ENCODE results near the gene PPM1A. TPM values are rescaled to one million over a fixed set of nuclear protein-coding genes. Genes with fewer than 3 reads are reported as not detected.

PPM1A gene
- total RNA-seq, 1 experiment from 2014 or later: 28.1 TPM

GRCh38 chr14:60278350-60278749 lies 29.3 kb downstream of the PPM1A start:
- no peak for ATAC-seq

GRCh38 chr14:60287452-60287851 lies 38.4 kb downstream of the PPM1A start:
- intact Hi-C loops (cut with micrococcal nuclease; ENCODE audit: unreplicated experiment): no loop called here
- ChIA-PET CTCF (no interaction called here), POLR2A (interaction anchor here (0.6 kb wide), 1 partner anchor 26 kb away, joined by 3 read pairs; no protein-coding TSS in a partner anchor)
- no peak for ATAC-seq
- no peaks in the 10 kb centered on the region for H3K9me3 ChIP-seq (ENCODE audit: control insufficient read depth, insufficient read depth, low read depth, low read length)
- no peak for TF ChIP-seq REST (IDR thresholded peaks at IDR 0.05; ENCODE audit: insufficient read depth in 1 of 2, low read depth in 2 of 2, low read length in 1 of 2)
- TF ChIP-seq CTCF (IDR thresholded peaks at IDR 0.05): no peak
- no peak for TF ChIP-seq TCF7L2 (IDR thresholded peaks at IDR 0.05; ENCODE audit: low read depth, low read length)
- no peak for TF ChIP-seq POLR2AphosphoS5 (IDR thresholded peaks at IDR 0.05; ENCODE audit: low read depth, low read length)
- no peak for TF ChIP-seq SIN3A (IDR thresholded peaks at IDR 0.05; ENCODE audit: borderline replicate concordance, insufficient read depth, low read depth, low read length)
- no peak overlapping the region for H3K4me3 ChIP-seq (ENCODE audit: low read depth in 2 of 2, low read length in 2 of 2)
- H3K36me3 ChIP-seq (ENCODE audit: control insufficient read depth, insufficient read depth, low read length): peaks cover 4% of the 10 kb centered on the region; the same call in 1 of the 2 replicates
- no peaks in the 10 kb centered on the region for H3K27me3 ChIP-seq (ENCODE audit: control insufficient read depth, insufficient read depth, low read length)
- no TSS peak for BruUV-seq (replicated peaks)
- in situ Hi-C loops (cut with HindIII; ENCODE audit: low pct_unique_long_range_greater_than_20kb, low sequenced_read_pairs): no loop called here
- DNase-seq (ENCODE audit: low read depth, low spot score): no peak
- H3K4me1 ChIP-seq (ENCODE audit: control insufficient read depth, insufficient read depth, low read length): no peaks in the 10 kb centered on the region
- no peak overlapping the region for H3K27ac ChIP-seq (ENCODE audit: low read length)

More at GRCh38 chr14:60278350-60278749, 29.3 kb downstream of the PPM1A start:
- Histone ChIP-seq H3K4me3 (ENCODE audit: low read depth in 2 of 2, low read length in 2 of 2) (no peak overlapping the region), H3K9me3 (ENCODE audit: control insufficient read depth, insufficient read depth, low read depth, low read length) (no peaks in the 10 kb centered on the region), H3K4me1 (ENCODE audit: control insufficient read depth, insufficient read depth, low read length) (peaks cover 2% of the 10 kb centered on the region; the same call in 1 of the 2 replicates), H3K27ac (ENCODE audit: low read length) (no peak overlapping the region), H3K27me3 (ENCODE audit: control insufficient read depth, insufficient read depth, low read length) (no peaks in the 10 kb centered on the region), H3K36me3 (ENCODE audit: control insufficient read depth, insufficient read depth, low read length) (no peaks in the 10 kb centered on the region)
- BruUV-seq (replicated peaks): no TSS peak
- in situ Hi-C loops (cut with HindIII; ENCODE audit: low pct_unique_long_range_greater_than_20kb, low sequenced_read_pairs) (no loop called here), intact Hi-C loops (cut with micrococcal nuclease; ENCODE audit: unreplicated experiment) (no loop called here)
- DNase-seq (ENCODE audit: low read depth, low spot score): no peak
- CTCF ChIA-PET: no interaction called here
- TF ChIP-seq TCF7L2 (IDR thresholded peaks at IDR 0.05; ENCODE audit: low read depth, low read length) (no peak), SIN3A (IDR thresholded peaks at IDR 0.05; ENCODE audit: borderline replicate concordance, insufficient read depth, low read depth, low read length) (no peak), REST (IDR thresholded peaks at IDR 0.05; ENCODE audit: insufficient read depth in 1 of 2, low read depth in 2 of 2, low read length in 1 of 2) (no peak), POLR2AphosphoS5 (IDR thresholded peaks at IDR 0.05; ENCODE audit: low read depth, low read length) (no peak), CTCF (IDR thresholded peaks at IDR 0.05) (no peak)
- POLR2A ChIA-PET: interaction anchor here (0.6 kb wide), 1 partner anchor 1475 kb away, joined by 3 read pairs; no protein-coding TSS in a partner anchor

Data from Panc1 (cell line).